MM.1S (cell line): ENCODE results near the gene GAREM2.
A peak's percentile ranks its signal among the peaks of the same experiment; 100 is the strongest.

ENCODE experiments used
- DNase-seq: peaks from one replicate; pipeline ENCODE4 v3.0.0-alpha.2; 2015
- H2AFZ ChIP-seq: fragments of 300-600 bp; sonication (generic); 2 replicates; pipeline ENCODE4 v1.6.0; 2016; ENCODE audit warnings: antibody characterized with exemption, low read length
- H3F3A ChIP-seq: fragments of 300-600 bp; sonication (generic); 2 replicates; pipeline ENCODE4 v1.6.1; 2016; ENCODE audit warnings: mild to moderate bottlenecking, antibody characterized with exemption, low read length, moderate library complexity, mixed read lengths; ENCODE audit not compliant: insufficient read depth
- H3K27ac ChIP-seq: fragments of 300-600 bp; sonication (generic); 2 replicates; pipeline ENCODE4 v1.5.1; 2016; ENCODE audit warnings: mild to moderate bottlenecking, low read length
- H3K27me3 ChIP-seq: fragments of 300-600 bp; sonication (generic); replicated peaks from 2 replicates; pipeline ENCODE4 v1.6.0; 2016; ENCODE audit warnings: low read length; ENCODE audit not compliant: insufficient read depth
- H3K36me3 ChIP-seq: fragments of 300-600 bp; sonication (generic); replicated peaks from 2 replicates; pipeline ENCODE4 v1.6.1; 2016; ENCODE audit warnings: mild to moderate bottlenecking, low read length, mixed read lengths; ENCODE audit not compliant: insufficient read depth
- H3K4me1 ChIP-seq: fragments of 300-600 bp; sonication (generic); 2 replicates; pipeline ENCODE4 v1.6.1; 2016; ENCODE audit warnings: low read length, mixed read lengths
- H3K4me2 ChIP-seq: fragments of 300-600 bp; sonication (generic); 2 replicates; pipeline ENCODE4 v1.6.0; 2016; ENCODE audit warnings: low read depth, low read length
- H3K4me3 ChIP-seq: fragments of 300-600 bp; sonication (generic); 2 replicates; pipeline ENCODE4 v1.5.1; 2016; ENCODE audit warnings: low read length, mixed read lengths
- H3K79me2 ChIP-seq: fragments of 300-600 bp; sonication (generic); 2 replicates; pipeline ENCODE4 v1.6.1; 2016; ENCODE audit warnings: mixed run types, low read length, mixed read lengths
- H3K9ac ChIP-seq: fragments of 300-600 bp; sonication (generic); 2 replicates; pipeline ENCODE4 v1.6.1; 2016; ENCODE audit warnings: low read length, mixed read lengths
- H3K9me2 ChIP-seq: fragments of 300-600 bp; sonication (generic); replicated peaks from 2 replicates; pipeline ENCODE4 v1.6.1; 2016; ENCODE audit warnings: mild to moderate bottlenecking, low read length, mixed read lengths; ENCODE audit not compliant: insufficient read depth
- H3K9me3 ChIP-seq: fragments of 300-600 bp; sonication (generic); replicated peaks from 2 replicates; pipeline ENCODE4 v1.6.1; 2016; ENCODE audit warnings: mild to moderate bottlenecking, low read length, mixed read lengths; ENCODE audit not compliant: insufficient read depth
- H4K20me1 ChIP-seq: fragments of 300-600 bp; sonication (generic); 2 replicates; pipeline ENCODE4 v1.6.1; 2016; ENCODE audit warnings: mild to moderate bottlenecking, low read length, moderate library complexity, mixed read lengths; ENCODE audit not compliant: insufficient read depth
- CTCF ChIP-seq: fragments of 300-600 bp; sonication (generic); IDR thresholded peaks from 2 replicates; pipeline ENCODE4 v1.5.1; 2016; ENCODE audit warnings: antibody characterized with exemption, low read length, mixed read lengths
- EZH2 ChIP-seq: fragments of 300-600 bp; sonication (generic); optimal IDR thresholded peaks from 2 replicates; pipeline ENCODE3; 2017; ENCODE audit warnings: low read depth, mild to moderate bottlenecking, antibody characterized with exemption, low read length, mixed read lengths
- EZH2phosphoT487 ChIP-seq: fragments of 300-600 bp; sonication (generic); IDR thresholded peaks from 2 replicates; pipeline ENCODE4 v1.6.1; 2018; ENCODE audit warnings: antibody characterized with exemption, low read length

The GAREM2 gene

GRCh38 chr2:26182887-26183630 is 10.2 kb downstream of the GAREM2 start:
- H3F3A ChIP-seq: no peaks in the 10 kb centered on the region
- H3K36me3 ChIP-seq: no peaks in the 10 kb centered on the region
- H3K9me3 ChIP-seq: no peaks in the 10 kb centered on the region
- H4K20me1 ChIP-seq: no peaks in the 10 kb centered on the region
- H3K4me1 ChIP-seq: peaks cover 8% of the 10 kb centered on the region; the same call in 1 of the 2 replicates
- H3K4me2 ChIP-seq: no peak overlapping the region
- no peak for TF ChIP-seq EZH2
- TF ChIP-seq CTCF: no peak
- TF ChIP-seq EZH2phosphoT487: no peak
- H3K9me2 ChIP-seq: no peaks in the 10 kb centered on the region
- no peak overlapping the region for H3K4me3 ChIP-seq
- DNase-seq: no peak
- H3K27me3 ChIP-seq: peaks cover 10% of the 10 kb centered on the region
- no peak overlapping the region for H2AFZ ChIP-seq
- H3K27ac ChIP-seq: no peak overlapping the region
- no peaks in the 10 kb centered on the region for H3K79me2 ChIP-seq
- H3K9ac ChIP-seq: no peak overlapping the region

GRCh38 chr2:26184121-26184520 is 11.2 kb downstream of the GAREM2 start:
- Histone ChIP-seq H3F3A (no peaks in the 10 kb centered on the region), H3K9me3 (no peaks in the 10 kb centered on the region), H3K79me2 (no peaks in the 10 kb centered on the region), H3K27ac (no peak overlapping the region), H3K9ac (no peak overlapping the region; the same call in 1 of the 2 replicates), H2AFZ (peak overlapping the region; percentile 97), H3K36me3 (no peaks in the 10 kb centered on the region), H3K4me3 (peak overlapping the region; percentile 63), H3K4me2 (peak overlapping the region; percentile 93), H3K27me3 (peaks cover 10% of the 10 kb centered on the region), H4K20me1 (no peaks in the 10 kb centered on the region), H3K9me2 (no peaks in the 10 kb centered on the region), H3K4me1 (peaks cover 7% of the 10 kb centered on the region; the same call in 1 of the 2 replicates)
- no peak for DNase-seq
- TF ChIP-seq EZH2 (no peak), EZH2phosphoT487 (no peak), CTCF (no peak)

- Histone ChIP-seq H3K9me3 (no peaks in the 10 kb centered on the region), H3K4me2 (peak overlapping the region; percentile 93), H3K4me1 (0 out of 2 replicates have a peak, but pooled peaks cover 2% of the 10 kb centered on the region), H2AFZ (peak overlapping the region; percentile 97), H3K4me3 (peak overlapping the region; percentile 63), H3K9ac (peak overlapping the region; percentile 26; the same call in 1 of the 2 replicates), H3K36me3 (no peaks in the 10 kb centered on the region), H3K27me3 (peaks cover 10% of the 10 kb centered on the region), H3K79me2 (no peaks in the 10 kb centered on the region), H4K20me1 (no peaks in the 10 kb centered on the region), H3K9me2 (no peaks in the 10 kb centered on the region), H3F3A (no peaks in the 10 kb centered on the region), H3K27ac (no peak overlapping the region)
- TF ChIP-seq EZH2phosphoT487: no peak
- peak; percentile 48 for TF ChIP-seq CTCF
- peak; percentile 82 for DNase-seq
Observed at GRCh38 chr2:26184555-26185303, 11.8 kb downstream of the GAREM2 start.
